OCI-LY1 (cell line): ENCODE measurements around the gene SLIT3.

ENCODE experiments used
- EZH2 ChIP-seq: fragments of 200-600 bp; sonication (generic), shearing (Covaris generic); IDR thresholded peaks from 2 replicates; pipeline ENCODE4 v1.8.0; 2017; ENCODE audit warnings: borderline replicate concordance, mixed run types, mild to moderate bottlenecking, antibody characterized with exemption, low read length, moderate library complexity, mixed read lengths
- TF ChIP-seq, protein P1 (sequence below): fragments of 200-600 bp; sonication (generic), shearing (Covaris generic); IDR thresholded peaks from 2 replicates; pipeline ENCODE4 v1.5.1; 2017; ENCODE audit warnings: mild to moderate bottlenecking, antibody characterized with exemption, low read length, moderate library complexity, mixed read lengths

DNA sequence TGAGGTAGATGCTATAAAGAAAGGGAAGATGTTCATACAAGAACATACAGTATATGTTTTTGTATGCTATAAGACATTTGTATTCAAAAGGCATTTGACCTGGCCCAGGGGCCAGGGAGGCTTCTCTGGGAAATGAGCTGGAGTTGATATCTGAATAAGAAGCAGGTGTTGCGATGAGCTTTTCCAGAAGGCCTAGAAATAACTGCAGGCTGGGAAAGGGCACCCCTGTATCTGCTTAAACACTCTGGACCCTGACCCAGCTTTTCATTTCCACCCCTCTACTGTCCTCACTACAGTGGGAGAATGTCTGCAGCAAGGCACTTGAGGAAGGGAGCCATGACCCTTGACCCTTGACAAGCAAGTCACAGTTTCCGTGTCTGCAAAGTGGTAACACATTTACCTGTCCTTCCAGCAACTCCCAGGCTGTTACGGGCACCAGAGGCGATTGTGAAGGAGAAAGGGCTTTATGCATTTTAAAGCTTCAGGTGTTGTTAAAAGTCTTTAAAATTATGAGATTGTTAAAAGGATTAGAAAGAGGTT, 633.6 kb downstream of the SLIT3 start:
- TF ChIP-seq, protein P1, sequence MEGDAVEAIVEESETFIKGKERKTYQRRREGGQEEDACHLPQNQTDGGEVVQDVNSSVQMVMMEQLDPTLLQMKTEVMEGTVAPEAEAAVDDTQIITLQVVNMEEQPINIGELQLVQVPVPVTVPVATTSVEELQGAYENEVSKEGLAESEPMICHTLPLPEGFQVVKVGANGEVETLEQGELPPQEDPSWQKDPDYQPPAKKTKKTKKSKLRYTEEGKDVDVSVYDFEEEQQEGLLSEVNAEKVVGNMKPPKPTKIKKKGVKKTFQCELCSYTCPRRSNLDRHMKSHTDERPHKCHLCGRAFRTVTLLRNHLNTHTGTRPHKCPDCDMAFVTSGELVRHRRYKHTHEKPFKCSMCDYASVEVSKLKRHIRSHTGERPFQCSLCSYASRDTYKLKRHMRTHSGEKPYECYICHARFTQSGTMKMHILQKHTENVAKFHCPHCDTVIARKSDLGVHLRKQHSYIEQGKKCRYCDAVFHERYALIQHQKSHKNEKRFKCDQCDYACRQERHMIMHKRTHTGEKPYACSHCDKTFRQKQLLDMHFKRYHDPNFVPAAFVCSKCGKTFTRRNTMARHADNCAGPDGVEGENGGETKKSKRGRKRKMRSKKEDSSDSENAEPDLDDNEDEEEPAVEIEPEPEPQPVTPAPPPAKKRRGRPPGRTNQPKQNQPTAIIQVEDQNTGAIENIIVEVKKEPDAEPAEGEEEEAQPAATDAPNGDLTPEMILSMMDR: no peak
- no peak for TF ChIP-seq EZH2
